ENCODE results near the gene TMEM207. TPM values are rescaled to one million over a fixed set of nuclear protein-coding genes. Genes with fewer than 3 reads are reported as not detected.

TMEM207 gene
- total and polyA plus RNA-seq, 4 donors: not detected

- TF ChIP-seq REST (IDR thresholded peaks at IDR 0.05): no peak
These were observed 20.0 kb downstream of the TMEM207 start (continued) for GRCh38 chr3:190429681-190430080.

- Histone ChIP-seq H3K4me1 (ENCODE audit: control insufficient read depth in 4 of 4, insufficient read depth in 4 of 4, low read length in 3 of 4) (no peaks in the 10 kb centered on the region), H3K27me3 (ENCODE audit: control insufficient read depth in 4 of 4, insufficient read depth in 4 of 4, low read length in 3 of 4) (no peaks in the 10 kb centered on the region), H3K36me3 (ENCODE audit: control insufficient read depth in 4 of 4, insufficient read depth in 3 of 4, low read depth in 1 of 4, low read length in 3 of 4) (no peaks in the 10 kb centered on the region), H3K27ac (ENCODE audit: low read depth in 1 of 2, low read length in 2 of 2) (no peak overlapping the region), H3K4me3 (ENCODE audit: low read depth in 1 of 3, low read length in 3 of 3) (no peak overlapping the region), H3K9ac (ENCODE audit: low read depth in 1 of 2, low read length in 2 of 2) (no peak overlapping the region), H3K9me3 (ENCODE audit: control insufficient read depth in 4 of 4, low read length in 3 of 4) (no peaks in the 10 kb centered on the region)
- no peak for DNase-seq (ENCODE audit: low spot score)
- no peak for TF ChIP-seq TAF1 (conservative IDR thresholded peaks at IDR 0.05)
- no peak for TF ChIP-seq JUND (IDR thresholded peaks at IDR 0.05)
- no peak for TF ChIP-seq HNF4G (IDR thresholded peaks at IDR 0.05)
- no peak for TF ChIP-seq FOXA2 (IDR thresholded peaks at IDR 0.05)
- TF ChIP-seq REST (IDR thresholded peaks at IDR 0.05): no peak
- no peak for TF ChIP-seq HNF4A (conservative IDR thresholded peaks at IDR 0.05)
- no peak for TF ChIP-seq FOXA1 (IDR thresholded peaks at IDR 0.05)
- TF ChIP-seq SP1 (IDR thresholded peaks at IDR 0.05): no peak
- no peak for TF ChIP-seq NR2F2 (IDR thresholded peaks at IDR 0.05)
- WGBS: 88% methylated on average over 6 of the region's 6 CpGs
These were observed 22.7 kb downstream of the TMEM207 start for GRCh38 chr3:190426806-190427507.

- H3K27me3 ChIP-seq (ENCODE audit: control insufficient read depth in 4 of 4, insufficient read depth in 4 of 4, low read length in 3 of 4): no peaks in the 10 kb centered on the region
- no peak overlapping the region for H3K27ac ChIP-seq (ENCODE audit: low read depth in 1 of 2, low read length in 2 of 2)
- H3K36me3 ChIP-seq (ENCODE audit: control insufficient read depth in 4 of 4, insufficient read depth in 3 of 4, low read depth in 1 of 4, low read length in 3 of 4): no peaks in the 10 kb centered on the region
- TF ChIP-seq RXRA (IDR thresholded peaks at IDR 0.05) (no peak), FOXA2 (IDR thresholded peaks at IDR 0.05) (no peak), NR2F2 (IDR thresholded peaks at IDR 0.05) (no peak)
- H3K4me3 ChIP-seq (ENCODE audit: low read depth in 1 of 3, low read length in 3 of 3): no peak overlapping the region
- WGBS: 99% methylated on average over 1 of the region's 1 CpG
- no peak overlapping the region for H3K9ac ChIP-seq (ENCODE audit: low read depth in 1 of 2, low read length in 2 of 2)
- no peak for DNase-seq (ENCODE audit: low spot score)
- no peaks in the 10 kb centered on the region for H3K4me1 ChIP-seq (ENCODE audit: control insufficient read depth in 4 of 4, insufficient read depth in 4 of 4, low read length in 3 of 4)
- no peaks in the 10 kb centered on the region for H3K9me3 ChIP-seq (ENCODE audit: control insufficient read depth in 4 of 4, low read length in 3 of 4)
These were observed 23.9 kb downstream of the TMEM207 start for GRCh38 chr3:190425833-190426232.
